ENCODE measurements around the gene SORCS2. TPM values are rescaled to one million over a fixed set of nuclear protein-coding genes. Genes with fewer than 3 reads are reported as not detected.

Gene SORCS2
- total RNA-seq, 2 donors from 2014 or later, result not detected

Other genes with a start within 250 kb of the SORCS2 start
- gene TADA2B, start 149.2 kb upstream of the SORCS2 start, total RNA-seq, result 10 to 100 TPM; 31.8 to 40.9 TPM
- 10 to 100 TPM; 45.8 to 47.1 TPM for gene GRPEL1, start 124.5 kb upstream of the SORCS2 start, total RNA-seq
- not detected for gene PSAPL1, start 242.4 kb downstream of the SORCS2 start, total RNA-seq

All from T-helper 17 cell (primary cell).